Kidney (tissue), 14 donors: Measurements from ENCODE around the gene TRMT44. TPM values are rescaled to one million over a fixed set of nuclear protein-coding genes. Genes with fewer than 3 reads are reported as not detected.

Experiments used
- DNase-seq, 5 donors: peaks; one replicate each; pipeline ENCODE4 v3.0.0-alpha.2; 2013 to 2020
- FAIRE-seq: peaks from 2 replicates; lab custom pipeline; 2012; peaks lifted over from hg19 to GRCh38; lab: Jason Lieb, UNC
- H3K27ac ChIP-seq, 2 donors: one replicate each; pipeline ENCODE4 v1.7.0; 2013; ENCODE audit warnings: low read depth in 2 of 2, low read length in 2 of 2, inconsistent platforms in 1 of 2
- H3K27me3 ChIP-seq: one replicate; pipeline ENCODE4 v1.7.1; 2013; ENCODE audit warnings: low read length, inconsistent platforms; ENCODE audit not compliant: control insufficient read depth, insufficient read depth
- H3K36me3 ChIP-seq, 3 donors: one replicate each; pipeline versions ENCODE4 v1.7.0 to v1.7.1; 2013; ENCODE audit warnings: low read length in 3 of 3, control low read depth in 1 of 3, inconsistent platforms in 1 of 3; ENCODE audit not compliant: insufficient read depth in 3 of 3, control insufficient read depth in 2 of 3
- H3K4me1 ChIP-seq, 3 donors: one replicate each; pipeline versions ENCODE4 v1.7.0 to v1.7.1; 2013; ENCODE audit warnings: low read length in 3 of 3, inconsistent platforms in 1 of 3, low read depth in 1 of 3; ENCODE audit not compliant: control insufficient read depth in 2 of 3, insufficient read depth in 2 of 3
- H3K4me3 ChIP-seq, 3 donors: one replicate each; pipeline versions ENCODE4 v1.7.0 to v1.8.1; 2013; ENCODE audit warnings: low read length in 3 of 3, control low read depth in 1 of 3, inconsistent platforms in 1 of 3
- H3K9ac ChIP-seq, 3 donors: one replicate each; pipeline versions ENCODE4 v1.7.0 to v1.7.1; 2013; ENCODE audit warnings: low read length in 3 of 3, control low read depth in 1 of 3, inconsistent platforms in 1 of 3
- H3K9me3 ChIP-seq, 3 donors: one replicate each; pipeline versions ENCODE4 v1.7.0 to v1.7.1; 2013; ENCODE audit warnings: low read length in 3 of 3, control low read depth in 1 of 3, inconsistent platforms in 1 of 3; ENCODE audit not compliant: control insufficient read depth in 2 of 3, insufficient read depth in 1 of 3
- intact Hi-C: fragments of 100-400 bp; cut with DNase I; formaldehyde crosslinking; loops from one replicate; pipeline ENCODE4 v1.11.1; 2022
- polyA plus RNA-seq: library from polyadenylated mRNA; stranded (reverse); fragments of 350-450 nt; fragmentation: Illumina TruSeq; extraction: RNeasy Lipid Tissue Mini Kit (QIAGEN cat#74804); gene quantifications from one replicate; pipeline ENCODE4 v1.2.3, GENCODE V29; 2014; ENCODE audit warnings: low read depth, low replicate concordance; ENCODE audit not compliant: insufficient read depth
- total RNA-seq: library from RNA; stranded (reverse); fragmentation: NEBNext Ultra II Directional; extraction: Animal tissue kit (Norgen Biotek cat#: 25700); gene quantifications from one replicate; pipeline ENCODE4 v1.2.1, GENCODE V29; 2021
- TF ChIP-seq, protein P1 (sequence below): IDR thresholded peaks from 3 replicates; pipeline ENCODE4 v1.5.1; 2012; ENCODE audit warnings: mild to moderate bottlenecking, moderate library complexity, borderline replicate concordance; ENCODE audit not compliant: insufficient read depth; ENCODE audit errors: extremely low read depth
- donor health status: control.
- donor health status: control.
- donor health status: control.
- donor health status: control.
- donor health status: control.
- donor health status: DM: yes; HTN: yes; CAD: no.
- donor health status: Normal renal cell carcinoma (clear cell type).

TRMT44 gene
- total and polyA plus RNA-seq, 2 donors from 2014 or later: 5.1 to 20.1 TPM

DNA sequence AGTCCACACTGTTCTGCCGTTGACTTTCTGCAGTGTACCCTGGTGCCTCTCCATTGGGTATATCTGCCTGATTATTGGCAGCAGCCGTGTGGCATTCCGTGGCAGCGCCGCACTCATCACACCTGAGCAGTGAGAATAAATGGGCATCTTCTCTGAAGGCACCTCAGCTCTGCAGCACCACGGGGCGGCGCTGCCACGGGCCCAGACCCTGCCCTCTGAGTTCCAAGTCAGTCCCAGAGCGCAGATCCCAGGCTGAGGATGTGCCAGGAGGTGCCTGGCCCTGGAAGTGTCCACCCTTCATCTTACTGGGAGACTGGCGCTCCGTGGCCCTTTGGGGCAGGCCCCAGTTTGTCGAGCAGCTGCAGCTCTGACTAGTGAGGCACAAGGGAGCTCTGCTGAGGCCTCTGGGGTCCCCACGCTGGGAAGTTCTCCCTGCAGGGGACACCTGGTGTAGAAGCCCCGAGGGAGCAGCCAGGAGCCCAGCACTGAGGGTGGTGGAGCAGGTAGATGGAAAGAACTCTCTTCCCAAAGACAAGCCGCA lies 36.6 kb downstream of the TRMT44 start:
- FAIRE-seq: no peak

DNA sequence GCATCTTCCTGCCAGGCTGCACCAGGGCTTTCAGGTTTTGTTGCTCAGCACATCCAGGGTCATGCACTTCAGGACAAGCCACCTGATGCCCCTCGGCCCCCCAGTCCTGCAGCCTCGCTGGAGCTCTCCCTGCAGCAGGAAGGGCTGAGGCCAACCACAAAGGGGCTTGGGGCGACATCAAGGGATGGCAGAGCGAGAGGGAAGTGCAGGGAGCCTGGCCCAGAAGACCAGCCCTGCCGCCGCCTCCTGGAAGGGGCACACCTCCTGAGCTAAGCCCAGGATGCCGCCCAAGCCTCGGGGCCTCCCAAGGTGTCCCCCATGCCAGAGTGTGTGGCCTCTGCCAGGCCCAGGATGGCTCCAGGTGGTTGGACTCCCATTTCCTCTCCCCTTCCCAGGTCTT lies 37.1 kb downstream of the TRMT44 start:
- no peak for FAIRE-seq
- Histone ChIP-seq H3K27ac (no peak overlapping the region), H3K9ac (no peak overlapping the region)

More for the DNA sequence above, 36.6 kb downstream of the TRMT44 start:
- H3K27me3 ChIP-seq: no peaks in the 10 kb centered on the region
- no peak for DNase-seq
- intact Hi-C loops: no loop called here
- no peak overlapping the region for H3K9ac ChIP-seq
- H3K4me1 ChIP-seq: peaks cover 3 to 15% (median 5%) of the 10 kb centered on the region in 3 donors
- no peaks in the 10 kb centered on the region for H3K9me3 ChIP-seq
- no peak overlapping the region for H3K27ac ChIP-seq
- TF ChIP-seq, protein P1, sequence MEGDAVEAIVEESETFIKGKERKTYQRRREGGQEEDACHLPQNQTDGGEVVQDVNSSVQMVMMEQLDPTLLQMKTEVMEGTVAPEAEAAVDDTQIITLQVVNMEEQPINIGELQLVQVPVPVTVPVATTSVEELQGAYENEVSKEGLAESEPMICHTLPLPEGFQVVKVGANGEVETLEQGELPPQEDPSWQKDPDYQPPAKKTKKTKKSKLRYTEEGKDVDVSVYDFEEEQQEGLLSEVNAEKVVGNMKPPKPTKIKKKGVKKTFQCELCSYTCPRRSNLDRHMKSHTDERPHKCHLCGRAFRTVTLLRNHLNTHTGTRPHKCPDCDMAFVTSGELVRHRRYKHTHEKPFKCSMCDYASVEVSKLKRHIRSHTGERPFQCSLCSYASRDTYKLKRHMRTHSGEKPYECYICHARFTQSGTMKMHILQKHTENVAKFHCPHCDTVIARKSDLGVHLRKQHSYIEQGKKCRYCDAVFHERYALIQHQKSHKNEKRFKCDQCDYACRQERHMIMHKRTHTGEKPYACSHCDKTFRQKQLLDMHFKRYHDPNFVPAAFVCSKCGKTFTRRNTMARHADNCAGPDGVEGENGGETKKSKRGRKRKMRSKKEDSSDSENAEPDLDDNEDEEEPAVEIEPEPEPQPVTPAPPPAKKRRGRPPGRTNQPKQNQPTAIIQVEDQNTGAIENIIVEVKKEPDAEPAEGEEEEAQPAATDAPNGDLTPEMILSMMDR: no peak
- H3K36me3 ChIP-seq: peaks cover 0 to 2% (median 0%) of the 10 kb centered on the region in 3 donors
- H3K4me3 ChIP-seq: no peak overlapping the region

DNA sequence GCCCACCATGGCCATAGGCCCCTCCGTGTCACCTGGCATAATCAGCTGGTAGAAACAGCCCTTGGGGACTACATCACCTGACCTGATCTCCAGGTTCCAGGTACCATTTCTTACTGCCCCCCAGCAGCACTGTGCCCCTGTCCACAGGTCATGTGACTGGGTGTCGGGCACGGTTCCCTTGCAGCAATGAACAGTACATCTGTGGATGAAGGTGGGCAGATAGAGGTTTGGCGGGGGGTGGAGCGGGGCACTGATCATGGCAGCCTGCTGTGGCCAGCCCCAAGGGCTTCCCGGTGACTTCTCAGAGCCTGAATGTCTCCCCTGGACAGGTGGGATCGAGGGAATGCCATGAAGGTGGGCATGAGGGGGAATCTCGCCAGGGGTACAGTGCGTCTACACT lies 37.8 kb downstream of the TRMT44 start:
- Histone ChIP-seq H3K9ac (no peak overlapping the region), H3K9me3 (no peaks in the 10 kb centered on the region), H3K36me3 (peaks cover 0 to 2% (median 0%) of the 10 kb centered on the region in 3 donors), H3K4me3 (no peak overlapping the region), H3K27ac (no peak overlapping the region), H3K4me1 (peaks cover 0 to 6% (median 1%) of the 10 kb centered on the region in 3 donors), H3K27me3 (no peaks in the 10 kb centered on the region)
- FAIRE-seq (no peak), DNase-seq (no peak)
- intact Hi-C loops: no loop called here
- TF ChIP-seq, protein P1: no peak

More for the DNA sequence above, 37.1 kb downstream of the TRMT44 start:
- Histone ChIP-seq H3K36me3 (peaks cover 0 to 2% (median 0%) of the 10 kb centered on the region in 3 donors), H3K4me3 (no peak overlapping the region), H3K27me3 (no peaks in the 10 kb centered on the region), H3K9me3 (no peaks in the 10 kb centered on the region), H3K4me1 (peaks cover 0 to 11% (median 5%) of the 10 kb centered on the region in 3 donors)
- TF ChIP-seq, protein P1: no peak
- no peak for DNase-seq
- intact Hi-C loops: no loop called here
